Activated T-cell treated with anti-CD3 and anti-CD28 coated beads for 4 hours (primary cell): ENCODE data around the gene SLC26A4.

Experiments
- DNase-seq: peaks from one replicate; pipeline ENCODE4 v3.0.0-alpha.2; 2020

SLC26A4 gene

DNA sequence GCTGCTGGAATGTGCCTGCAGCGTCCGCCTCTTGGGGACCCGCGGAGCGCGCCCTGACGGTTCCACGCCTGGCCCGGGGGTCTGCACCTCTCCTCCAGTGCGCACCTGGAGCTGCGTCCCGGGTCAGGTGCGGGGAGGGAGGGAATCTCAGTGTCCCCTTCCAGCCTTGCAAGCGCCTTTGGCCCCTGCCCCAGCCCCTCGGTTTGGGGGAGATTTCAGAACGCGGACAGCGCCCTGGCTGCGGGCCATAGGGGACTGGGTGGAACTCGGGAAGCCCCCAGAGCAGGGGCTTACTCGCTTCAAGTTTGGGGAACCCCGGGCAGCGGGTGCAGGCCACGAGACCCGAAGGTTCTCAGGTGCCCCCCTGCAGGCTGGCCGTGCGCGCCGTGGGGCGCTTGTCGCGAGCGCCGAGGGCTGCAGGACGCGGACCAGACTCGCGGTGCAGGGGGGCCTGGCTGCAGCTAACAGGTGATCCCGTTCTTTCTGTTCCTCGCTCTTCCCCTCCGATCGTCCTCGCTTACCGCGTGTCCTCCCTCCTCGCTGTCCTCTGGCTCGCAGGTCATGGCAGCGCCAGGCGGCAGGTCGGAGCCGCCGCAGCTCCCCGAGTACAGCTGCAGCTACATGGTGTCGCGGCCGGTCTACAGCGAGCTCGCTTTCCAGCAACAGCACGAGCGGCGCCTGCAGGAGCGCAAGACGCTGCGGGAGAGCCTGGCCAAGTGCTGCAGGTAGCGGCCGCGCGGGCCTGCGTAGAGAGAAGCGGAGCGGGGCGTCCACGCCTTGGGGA, 645 bp downstream of the SLC26A4 start:
- no peak for DNase-seq

DNA sequence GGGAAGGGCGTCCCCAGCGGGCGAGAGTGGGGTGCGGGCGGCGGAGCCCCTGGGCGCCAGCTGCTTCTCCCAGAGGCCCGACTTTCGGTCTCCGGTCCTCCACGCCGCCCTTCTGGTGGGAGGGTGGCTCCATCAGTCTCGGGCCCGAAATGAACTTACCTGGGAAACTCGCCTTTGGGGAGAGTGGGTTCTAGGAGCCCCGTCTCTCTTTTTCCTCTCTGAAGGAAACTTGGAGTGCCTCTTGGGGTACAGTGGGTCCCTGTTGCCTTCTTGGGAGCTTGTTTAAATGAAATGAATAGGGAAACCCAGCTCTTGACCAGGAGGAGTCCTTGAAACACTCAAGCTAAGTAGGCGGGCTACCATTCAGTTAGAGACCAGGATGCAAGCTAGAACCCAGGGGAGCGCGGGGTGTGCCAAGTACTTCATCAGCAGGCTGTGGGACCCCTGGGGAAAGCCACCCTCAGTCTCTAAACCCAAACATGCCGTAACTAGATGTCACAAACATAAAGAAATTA, 1.3 kb downstream of the SLC26A4 start:
- no peak for DNase-seq

GRCh38 chr7:107663196-107663595, 2.6 kb downstream of the SLC26A4 start:
- DNase-seq: no peak

- DNase-seq: no peak
Measured at GRCh38 chr7:107666790-107667189, 6.2 kb downstream of the SLC26A4 start.

- no peak for DNase-seq
Measured at GRCh38 chr7:107667341-107667740, 6.7 kb downstream of the SLC26A4 start.

- no peak for DNase-seq
Measured at GRCh38 chr7:107668296-107668695, 7.7 kb downstream of the SLC26A4 start.

DNA sequence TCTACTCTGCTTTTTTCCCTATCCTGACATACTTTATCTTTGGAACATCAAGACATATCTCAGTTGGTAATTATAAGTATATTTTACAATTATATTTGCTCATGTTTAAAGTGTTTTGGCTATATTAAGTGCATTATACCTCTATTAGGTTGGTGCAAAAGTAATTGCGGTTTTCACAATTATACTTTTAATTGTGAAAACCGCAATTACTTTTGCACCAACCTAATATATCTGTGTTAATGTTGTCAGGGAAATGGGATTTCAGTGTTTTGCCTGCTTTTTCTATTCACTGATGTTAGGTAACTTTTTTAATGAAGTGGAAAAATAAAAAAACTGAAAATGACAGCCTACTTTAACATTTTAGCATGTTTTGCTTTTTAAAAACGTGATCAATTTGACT, 11.6 kb downstream of the SLC26A4 start:
- no peak for DNase-seq

DNA sequence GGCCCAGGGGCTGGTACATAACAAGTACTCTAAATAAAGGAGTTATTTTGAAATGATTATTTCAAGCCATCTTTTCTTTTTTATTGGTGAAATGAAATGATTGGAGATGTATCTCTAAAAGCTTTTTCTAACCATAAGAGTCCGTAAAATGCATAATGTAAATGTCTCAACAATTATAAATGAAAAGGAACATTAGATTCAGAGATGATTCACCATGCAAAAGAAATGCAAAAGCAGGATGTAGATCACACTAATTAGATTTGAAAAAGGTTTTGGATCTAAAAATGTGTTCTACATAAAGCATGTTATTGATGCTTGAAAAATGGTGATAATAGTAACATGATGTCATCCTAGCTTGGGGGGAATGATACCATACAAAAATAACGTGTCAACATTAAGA, 15.6 kb downstream of the SLC26A4 start:
- no peak for DNase-seq

DNA sequence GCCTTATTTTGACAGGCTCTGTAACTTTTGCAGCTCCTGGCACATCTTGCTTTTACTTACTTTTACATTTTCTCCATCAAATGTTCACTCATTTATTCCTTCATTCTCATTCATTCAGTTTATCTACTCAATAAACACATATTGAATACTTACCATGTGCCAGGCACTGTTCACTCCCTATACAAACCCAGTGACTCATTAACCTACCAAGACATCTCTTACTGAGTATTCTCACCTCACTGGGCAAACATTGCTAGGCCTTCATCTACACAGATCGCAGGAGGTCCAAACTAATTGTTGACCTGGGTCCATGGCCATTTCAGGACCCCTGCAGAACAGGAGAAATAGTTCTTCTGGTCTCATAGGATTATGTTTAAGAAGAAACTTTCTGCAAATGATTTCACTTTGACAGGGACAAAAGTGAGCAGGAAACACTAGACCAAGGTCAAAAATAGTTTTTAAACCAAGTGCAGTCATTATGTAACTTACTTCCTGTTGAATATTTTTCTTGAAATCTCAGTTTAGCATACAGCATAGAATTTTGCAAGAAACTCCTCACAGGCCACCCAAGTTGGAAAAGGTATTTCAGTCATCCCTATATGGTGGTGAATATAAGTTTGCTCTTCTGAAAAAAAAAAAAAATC, 17.6 kb downstream of the SLC26A4 start:
- no peak for DNase-seq

DNA sequence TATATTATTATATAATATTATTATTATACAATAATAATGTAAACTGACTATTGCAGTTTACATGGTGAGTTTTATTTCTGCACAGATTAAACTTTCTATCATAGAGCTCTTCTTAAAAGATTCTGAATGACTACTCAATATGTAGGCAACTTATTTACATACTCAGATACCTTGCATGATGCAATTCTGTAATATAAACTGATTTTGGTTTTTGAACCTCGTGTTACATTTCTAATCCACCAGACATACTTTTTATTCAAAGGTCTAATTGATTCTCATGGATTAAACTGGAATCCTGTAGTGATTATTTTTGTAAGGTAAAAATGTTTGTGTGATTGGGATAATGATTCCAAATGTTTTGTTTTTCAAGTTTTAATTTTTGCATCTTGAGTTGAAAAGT, 19.9 kb downstream of the SLC26A4 start:
- no peak for DNase-seq

DNA sequence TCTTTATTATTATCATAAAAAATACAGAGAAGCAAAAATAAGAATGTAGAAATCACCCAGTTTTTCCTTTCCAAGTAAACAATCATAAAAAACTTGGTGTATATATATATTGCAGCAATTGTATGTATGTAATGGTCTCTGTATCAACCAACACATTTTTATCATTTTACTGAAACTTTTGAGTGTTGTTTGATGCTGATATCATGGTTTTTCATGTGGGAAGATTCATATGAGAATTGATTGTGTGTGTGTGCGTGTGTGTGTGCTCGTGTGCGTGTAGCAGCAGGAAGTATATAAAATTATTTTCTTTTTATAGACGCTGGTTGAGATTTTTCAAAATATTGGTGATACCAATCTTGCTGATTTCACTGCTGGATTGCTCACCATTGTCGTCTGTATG, 22.3 kb downstream of the SLC26A4 start:
- no peak for DNase-seq

DNA sequence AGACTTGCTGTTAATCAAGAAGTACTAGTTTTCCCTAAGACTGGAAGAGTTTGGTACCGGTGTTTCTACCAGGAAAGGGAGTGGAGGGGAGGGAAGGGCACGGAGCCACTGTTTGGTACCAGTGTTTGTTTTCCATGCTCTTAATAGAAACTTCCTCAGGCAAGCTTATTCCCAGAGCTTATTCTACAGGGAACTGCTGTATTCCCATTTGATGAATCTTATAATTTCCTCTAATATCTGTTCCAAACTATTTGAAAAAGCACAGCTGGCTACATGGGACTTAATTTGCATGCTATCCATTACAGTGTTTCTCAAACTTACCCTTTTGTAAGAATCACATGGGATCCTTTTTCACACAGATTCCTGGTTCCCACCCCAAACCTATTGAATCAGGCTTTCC, 23.7 kb downstream of the SLC26A4 start:
- DNase-seq: no peak

GRCh38 chr7:107684947-107685463, 24.4 kb downstream of the SLC26A4 start:
- DNase-seq: no peak

DNA sequence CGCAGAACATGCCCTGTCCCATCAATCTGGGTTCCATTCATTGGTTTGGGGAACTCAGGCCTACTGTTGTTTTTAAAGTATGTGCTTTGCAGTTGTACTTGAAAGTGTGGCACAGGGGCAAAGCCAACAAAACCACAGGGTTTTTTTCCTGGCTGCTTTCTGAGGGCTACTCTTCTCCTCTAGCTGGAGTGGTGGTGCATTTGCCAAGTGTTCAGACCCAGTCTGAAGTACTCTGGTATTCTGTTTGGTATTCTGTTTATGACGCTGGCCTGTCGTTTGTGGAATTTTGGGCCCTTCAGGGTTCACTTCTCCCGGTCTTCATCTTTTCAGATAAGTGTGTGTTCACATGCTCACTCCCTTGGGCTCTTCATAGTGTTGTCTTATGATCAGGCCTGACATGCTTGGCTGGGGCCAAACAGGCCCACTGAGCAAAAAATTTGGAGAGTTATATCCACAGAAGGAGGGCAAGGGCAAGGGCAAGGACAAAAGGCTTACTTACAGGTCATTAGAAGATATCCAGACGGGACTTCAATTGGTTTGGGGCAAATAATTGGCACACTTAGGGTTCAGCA, 26.3 kb downstream of the SLC26A4 start:
- no peak for DNase-seq

- no peak for DNase-seq
Measured at GRCh38 chr7:107687656-107688055, 27.0 kb downstream of the SLC26A4 start.

- DNase-seq: no peak
Measured at GRCh38 chr7:107689553-107689952, 28.9 kb downstream of the SLC26A4 start.

DNA sequence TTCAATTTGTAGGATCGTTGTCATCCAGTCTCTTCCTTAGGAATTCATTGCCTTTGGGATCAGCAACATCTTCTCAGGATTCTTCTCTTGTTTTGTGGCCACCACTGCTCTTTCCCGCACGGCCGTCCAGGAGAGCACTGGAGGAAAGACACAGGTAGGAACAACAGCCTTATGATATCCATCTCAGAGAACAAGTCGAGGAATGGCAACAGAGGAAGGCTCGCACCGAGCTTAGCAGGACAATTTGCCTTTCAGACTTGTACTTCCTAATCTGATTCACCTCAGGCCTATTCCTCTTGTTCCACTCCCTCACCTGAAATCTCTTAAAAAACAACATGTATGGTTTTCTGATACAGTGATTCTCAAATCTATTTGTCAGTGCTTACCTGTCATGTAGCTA, 29.5 kb downstream of the SLC26A4 start:
- DNase-seq: no peak

- no peak for DNase-seq
Measured at GRCh38 chr7:107690611-107691010, 30.0 kb downstream of the SLC26A4 start.

GRCh38 chr7:107691716-107692115, 31.1 kb downstream of the SLC26A4 start:
- no peak for DNase-seq

- no peak for DNase-seq
Measured at GRCh38 chr7:107692501-107692900, 31.9 kb downstream of the SLC26A4 start.

DNA sequence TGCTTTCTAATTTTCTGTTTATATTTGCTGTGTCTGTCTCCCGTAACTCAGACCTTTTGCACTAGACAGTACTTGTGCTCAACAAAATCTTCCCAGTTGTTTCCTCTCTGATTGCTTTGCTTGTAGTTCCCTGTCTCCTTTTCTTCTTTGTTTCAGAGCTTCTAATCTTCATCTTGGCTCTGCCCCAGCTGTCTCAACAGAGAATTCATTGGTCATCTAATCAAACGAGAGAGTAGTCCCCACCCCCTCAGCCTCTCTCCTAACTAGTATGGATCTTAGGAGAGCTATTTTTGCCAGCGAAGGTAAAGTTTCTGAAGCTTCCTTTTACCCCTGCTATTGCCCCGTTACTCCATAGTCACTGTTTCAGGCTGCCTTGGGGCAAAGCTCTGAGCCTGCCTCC, 32.8 kb downstream of the SLC26A4 start:
- DNase-seq: no peak

DNA sequence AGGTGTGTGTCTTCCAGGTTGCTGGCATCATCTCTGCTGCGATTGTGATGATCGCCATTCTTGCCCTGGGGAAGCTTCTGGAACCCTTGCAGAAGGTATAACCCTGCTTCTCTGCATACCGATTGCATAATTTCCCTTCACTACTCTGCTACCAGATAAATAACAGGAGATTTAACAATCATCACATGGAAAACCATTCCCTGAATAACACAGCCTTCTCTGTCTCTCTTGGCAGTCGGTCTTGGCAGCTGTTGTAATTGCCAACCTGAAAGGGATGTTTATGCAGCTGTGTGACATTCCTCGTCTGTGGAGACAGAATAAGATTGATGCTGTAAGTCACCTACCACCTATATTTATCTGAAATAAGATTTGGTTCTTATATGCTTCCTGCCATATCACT, 33.8 kb downstream of the SLC26A4 start:
- DNase-seq: no peak

DNA sequence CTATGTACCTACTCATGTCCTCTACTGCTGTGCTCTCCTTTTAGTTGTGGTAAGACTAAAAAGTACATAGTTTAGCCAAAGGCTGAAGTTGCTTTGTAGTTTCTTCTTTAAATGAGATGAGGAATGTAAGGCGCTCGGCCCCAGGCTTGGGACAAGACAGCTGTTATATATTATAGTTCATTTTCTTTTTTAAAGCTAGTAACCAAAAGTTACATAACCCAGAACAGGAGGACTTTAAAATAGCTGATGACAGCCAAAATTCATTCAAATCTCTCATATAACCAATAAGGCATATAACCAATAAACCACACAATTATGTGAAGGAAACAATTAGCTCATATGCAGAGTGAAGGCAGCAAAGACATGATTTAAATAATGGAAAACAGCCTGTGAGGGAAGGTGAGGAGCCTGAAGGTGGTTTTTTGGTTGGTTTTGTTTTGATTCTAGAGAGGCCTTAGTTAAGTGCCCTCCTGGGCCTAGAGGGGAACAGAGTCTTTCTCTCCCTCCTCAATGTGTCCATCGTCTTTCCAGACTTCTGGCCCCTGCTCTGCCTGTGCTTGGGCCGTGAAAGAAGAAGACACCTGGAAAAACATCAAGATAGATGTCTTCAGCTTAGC, 35.8 kb downstream of the SLC26A4 start:
- no peak for DNase-seq
